GM19397 (cell line): ENCODE measurements around the gene CEP128.
"Not testable (repeated sequence)": the region's sequence is repeated elsewhere in the genome, so short reads cannot be mapped to it uniquely, and the experiment has no call there.

Experiments used
- ATAC-seq: cut with Tn5 transposase; IDR thresholded peaks from one replicate; pipeline ENCODE4 v1.9.1; 2021; ENCODE audit warnings: mild to moderate bottlenecking, moderate library complexity; ENCODE audit not compliant: unreplicated experiment

The CEP128 gene

DNA sequence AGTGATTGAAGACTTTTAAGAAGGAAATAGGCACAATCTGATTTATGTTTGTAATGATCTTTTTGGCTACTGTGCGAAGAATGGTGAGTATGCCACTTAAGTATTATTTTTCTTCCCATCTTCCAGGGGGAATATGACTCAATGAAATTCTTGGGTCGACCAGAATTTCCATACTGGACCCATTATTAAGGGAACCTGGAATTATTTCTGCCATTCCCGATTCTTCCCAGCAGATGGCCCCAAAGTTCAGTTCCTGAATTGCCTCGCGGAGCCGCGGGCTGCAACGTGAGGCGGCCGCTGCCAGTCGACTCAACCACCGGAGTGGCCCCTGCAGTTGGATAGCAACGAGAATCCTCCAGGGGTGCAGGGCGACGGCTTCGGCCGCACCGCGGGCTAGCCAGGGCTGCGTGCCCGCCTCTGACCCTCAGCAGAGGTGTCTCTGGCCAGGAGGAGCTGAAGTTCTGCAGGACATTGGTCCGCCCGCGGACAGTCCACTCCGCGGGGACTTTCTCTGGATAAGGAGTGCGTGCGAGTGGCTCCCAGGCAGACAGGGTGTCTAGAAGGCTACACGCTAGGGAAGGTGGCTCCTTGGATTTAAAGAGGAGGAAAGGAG, 13.3 kb upstream of the CEP128 start:
- ATAC-seq: peak; percentile 34

DNA sequence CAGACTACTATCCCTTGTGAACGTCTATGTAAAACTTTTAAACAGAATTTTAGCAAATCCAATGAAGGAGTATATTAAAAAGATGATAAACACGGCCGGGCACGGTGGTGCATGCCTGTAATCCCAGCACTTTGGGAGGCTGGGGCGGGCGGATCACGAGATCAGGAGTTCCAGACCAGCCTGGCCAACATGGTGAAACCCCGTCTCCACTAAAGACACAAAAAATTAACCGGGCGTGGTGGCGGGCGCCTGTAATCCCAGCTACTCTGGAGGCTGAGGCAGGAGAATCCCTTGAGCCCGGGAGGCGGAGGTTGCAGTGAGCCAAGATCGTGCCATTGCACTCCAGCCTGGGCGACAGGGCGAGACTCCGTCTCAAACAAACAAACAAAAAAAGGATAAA, 11.7 kb upstream of the CEP128 start:
- not testable (repeated sequence) for ATAC-seq

DNA sequence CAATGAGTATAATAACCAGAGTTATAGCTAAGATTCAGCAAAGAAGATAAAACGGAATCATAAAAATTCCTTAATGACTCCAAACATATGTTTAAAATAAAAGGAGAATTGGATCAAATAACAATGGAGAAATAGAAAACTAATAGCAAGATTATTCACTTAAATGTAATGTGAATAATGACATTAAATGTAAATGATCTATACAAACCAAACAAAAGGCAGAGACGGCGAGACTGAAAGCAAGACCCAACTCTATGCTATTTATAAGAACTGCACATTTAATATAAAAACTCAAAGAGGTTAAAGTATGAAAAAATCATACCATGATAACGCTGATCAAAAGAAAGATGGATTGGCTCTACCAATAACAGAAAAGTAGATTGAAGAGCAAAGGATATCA, 10.0 kb upstream of the CEP128 start:
- no peak for ATAC-seq

DNA sequence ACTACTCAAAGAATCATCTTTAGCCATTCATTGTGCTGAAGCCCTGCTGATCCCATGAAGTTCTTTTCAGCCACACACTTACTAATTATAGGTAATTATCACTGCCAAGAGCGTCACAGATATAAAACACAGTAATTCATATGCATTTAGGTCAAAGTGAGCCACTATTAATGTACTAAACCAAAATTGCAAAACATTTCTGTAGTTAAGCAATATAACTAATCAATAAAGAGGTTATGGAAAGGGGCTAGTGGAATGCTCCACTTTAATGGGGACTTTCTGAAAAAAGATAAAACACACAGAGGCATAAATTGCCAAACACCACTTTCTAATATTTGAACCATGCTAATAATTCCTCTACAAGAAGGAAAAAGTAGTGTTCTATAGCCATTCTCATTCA, 6.8 kb upstream of the CEP128 start:
- ATAC-seq: no peak

DNA sequence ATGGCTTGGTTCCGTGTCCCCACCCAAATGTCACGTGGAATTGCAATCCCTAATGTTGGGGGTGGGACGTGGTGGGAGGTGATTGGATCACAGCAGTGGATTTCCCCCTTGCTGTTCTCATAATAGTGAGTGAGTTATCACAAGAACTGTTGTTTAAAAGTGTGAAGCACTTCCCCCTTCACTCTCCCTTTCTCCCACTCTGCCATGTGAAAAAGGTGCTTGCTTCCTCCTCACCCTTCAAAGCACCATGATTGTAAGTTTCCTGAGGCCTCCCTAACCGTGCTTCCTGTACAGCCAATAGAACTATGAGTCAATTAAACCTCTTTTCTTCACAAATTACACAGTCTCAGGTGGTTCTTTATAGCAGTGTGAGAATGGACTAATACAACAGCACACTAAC, 5.3 kb upstream of the CEP128 start:
- no peak for ATAC-seq

DNA sequence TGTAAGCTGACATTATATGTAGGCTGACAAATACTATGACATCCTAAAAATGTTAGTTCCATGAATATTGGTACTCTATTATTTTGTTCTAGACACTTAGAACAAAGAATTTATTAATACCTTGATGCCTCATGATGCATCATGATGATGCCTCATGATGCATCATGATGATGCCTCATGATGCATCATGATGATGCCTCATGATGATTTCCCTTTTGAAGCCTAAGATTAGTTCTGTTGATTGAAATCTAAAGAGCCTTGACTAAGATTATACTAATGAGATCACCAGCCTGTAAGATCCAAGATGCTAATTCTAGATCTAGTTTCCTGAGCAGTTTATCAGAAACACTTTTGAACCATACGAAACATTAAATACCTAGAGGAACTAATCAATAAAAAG, 4.6 kb upstream of the CEP128 start:
- ATAC-seq: no peak

DNA sequence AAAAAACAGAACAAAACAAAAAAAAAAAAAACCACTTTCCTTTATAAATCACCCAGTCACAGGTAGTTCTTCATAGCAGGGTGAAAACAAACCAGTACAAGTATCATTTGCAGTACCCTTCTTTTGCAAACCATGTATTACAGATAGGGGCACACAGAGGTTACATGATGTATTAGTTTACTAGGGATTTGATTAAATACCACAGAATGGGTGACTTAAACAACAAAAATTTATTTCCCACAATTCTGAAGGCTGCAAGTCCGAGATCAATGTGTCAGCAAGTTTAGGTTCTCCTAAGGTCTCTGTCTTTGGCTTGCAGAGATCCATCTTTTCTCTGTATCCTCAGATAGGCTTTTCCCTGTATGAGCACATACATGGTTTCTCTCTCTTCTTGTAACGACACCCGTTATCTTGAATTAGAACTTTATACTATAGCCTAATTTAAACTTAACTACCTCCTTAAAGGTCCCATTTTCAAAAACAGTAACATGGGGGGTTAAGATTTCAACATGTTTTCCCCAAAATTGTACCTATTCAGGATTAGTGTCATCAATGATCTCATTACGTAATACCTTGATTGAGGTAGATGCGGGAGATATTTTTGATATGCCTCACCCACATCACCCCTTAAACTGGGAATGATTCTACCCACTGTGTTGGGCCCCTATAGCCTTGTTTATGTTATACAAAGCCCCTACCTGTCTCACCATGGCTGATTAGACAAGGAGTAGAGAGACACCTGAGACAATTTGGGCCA, 3.5 kb upstream of the CEP128 start:
- no peak for ATAC-seq

DNA sequence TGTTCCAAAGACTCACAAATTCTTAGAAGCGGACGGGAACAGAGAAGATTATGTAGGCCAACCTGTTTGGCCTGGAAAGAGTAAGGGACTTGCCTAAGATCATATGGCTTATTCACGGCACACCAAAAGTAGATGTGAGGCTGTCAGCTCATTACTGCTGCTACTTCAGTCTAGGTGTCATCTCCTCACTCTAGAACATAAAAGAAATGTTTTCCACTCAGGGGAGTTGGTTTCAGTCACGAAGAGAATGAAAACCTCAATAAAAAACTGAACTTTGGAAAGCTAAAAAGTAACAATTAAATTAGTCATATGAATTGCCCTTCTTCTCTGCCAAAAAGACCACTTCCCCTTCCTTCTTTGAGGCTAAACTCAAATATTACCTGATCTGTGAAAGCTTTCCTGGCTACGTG, 658 bp upstream of the CEP128 start:
- peak; percentile 9 for ATAC-seq

DNA sequence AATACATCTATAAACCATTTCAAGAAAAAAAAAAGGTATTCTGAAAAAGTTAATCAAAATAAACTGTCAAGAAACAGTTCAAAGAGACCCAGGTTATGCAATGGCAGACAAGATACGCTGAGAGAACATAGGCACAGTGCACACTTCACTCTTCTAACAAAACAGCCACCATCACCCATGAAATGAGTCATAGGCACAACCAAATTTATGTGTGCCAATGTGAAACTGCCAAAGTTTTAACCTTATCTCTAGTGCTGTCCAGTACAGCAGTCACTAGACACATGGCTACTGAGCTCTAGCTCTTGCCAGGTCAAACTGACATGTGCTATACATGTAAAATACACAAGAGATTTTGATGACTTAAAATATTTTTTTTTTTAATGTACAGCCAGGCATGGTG, 1.4 kb downstream of the CEP128 start:
- ATAC-seq: no peak

DNA sequence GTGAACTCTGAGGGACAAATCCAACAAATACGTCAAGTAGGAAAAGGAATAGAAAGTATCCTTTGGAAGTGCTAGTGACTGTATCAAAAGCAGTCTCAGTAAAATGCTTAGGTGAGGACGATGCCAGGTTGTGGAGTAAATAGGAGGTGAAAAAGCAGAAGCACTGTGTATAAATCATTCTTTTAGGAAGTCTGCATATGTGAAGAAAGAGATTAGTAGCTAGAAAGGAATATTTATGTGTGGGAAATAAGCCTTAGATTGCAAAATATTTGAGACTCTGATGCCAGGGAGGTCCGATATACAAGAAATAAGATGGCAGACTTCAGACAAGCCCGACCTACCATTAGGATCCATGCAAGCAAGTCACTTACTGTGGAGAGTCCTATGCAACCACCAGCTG, 7.9 kb downstream of the CEP128 start:
- no peak for ATAC-seq

DNA sequence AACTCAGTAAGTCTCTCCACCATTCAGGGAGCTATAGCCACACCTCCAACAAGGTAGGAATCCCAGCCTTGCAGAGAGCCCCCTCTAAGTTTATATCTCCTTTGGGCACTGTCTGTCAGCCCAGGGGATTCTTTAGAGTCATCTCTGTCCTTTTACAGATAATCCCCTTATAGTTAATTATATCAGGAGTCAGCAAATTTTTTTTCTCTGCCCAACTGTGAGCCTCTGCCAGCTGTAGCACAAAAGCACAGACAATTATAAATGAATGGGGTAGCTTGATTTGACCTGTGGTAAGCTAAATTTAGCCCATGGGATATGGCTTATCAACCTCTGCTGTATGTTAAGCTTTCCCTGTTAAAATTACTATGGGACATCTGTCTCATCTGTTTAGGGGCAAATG, 8.3 kb downstream of the CEP128 start:
- ATAC-seq: no peak

DNA sequence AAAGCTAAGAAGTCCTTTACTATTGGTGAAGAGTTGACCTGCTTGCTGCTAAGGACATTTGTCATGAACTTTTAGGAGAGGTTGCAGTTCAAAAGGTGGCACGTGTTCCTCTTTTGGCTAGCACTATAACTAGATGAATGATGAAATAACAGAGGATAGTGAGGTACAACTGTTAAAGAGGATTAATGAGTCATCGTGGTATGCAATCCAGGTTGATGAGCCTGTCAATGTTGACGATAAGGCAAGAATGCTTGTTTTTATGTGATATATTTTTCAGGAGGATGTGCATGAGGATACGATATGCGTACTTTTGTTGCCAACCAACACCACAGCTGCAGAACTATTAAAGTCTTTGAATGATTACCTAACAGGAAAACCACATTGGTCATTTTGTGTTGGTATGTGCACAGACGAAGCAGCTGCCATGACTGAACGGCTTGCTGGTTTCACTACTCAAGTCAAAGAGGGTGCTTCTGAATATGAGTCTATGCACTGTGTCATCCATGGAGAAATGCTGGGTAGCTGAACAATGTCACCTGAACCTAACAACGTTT, 10.6 kb downstream of the CEP128 start:
- ATAC-seq: peak; percentile 98

DNA sequence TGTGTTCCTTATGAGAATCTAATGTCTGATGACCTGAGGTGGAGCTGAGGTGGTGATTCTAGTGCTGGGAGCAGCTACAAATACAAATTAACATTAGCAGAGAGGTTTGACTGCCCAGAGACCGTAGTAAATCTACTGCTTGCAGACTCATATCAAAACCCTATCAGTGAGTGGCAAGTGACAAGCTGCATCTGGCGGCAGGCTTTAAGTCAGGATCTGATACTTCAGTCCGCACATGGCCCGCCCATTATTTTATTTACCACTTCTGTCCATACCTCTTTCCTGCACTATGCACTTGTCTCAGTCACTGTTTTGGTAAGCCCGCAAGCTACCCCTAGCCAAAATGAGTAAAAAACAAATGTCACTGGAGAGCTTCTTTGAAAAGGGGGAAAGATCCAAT, 11.4 kb downstream of the CEP128 start:
- no peak for ATAC-seq

DNA sequence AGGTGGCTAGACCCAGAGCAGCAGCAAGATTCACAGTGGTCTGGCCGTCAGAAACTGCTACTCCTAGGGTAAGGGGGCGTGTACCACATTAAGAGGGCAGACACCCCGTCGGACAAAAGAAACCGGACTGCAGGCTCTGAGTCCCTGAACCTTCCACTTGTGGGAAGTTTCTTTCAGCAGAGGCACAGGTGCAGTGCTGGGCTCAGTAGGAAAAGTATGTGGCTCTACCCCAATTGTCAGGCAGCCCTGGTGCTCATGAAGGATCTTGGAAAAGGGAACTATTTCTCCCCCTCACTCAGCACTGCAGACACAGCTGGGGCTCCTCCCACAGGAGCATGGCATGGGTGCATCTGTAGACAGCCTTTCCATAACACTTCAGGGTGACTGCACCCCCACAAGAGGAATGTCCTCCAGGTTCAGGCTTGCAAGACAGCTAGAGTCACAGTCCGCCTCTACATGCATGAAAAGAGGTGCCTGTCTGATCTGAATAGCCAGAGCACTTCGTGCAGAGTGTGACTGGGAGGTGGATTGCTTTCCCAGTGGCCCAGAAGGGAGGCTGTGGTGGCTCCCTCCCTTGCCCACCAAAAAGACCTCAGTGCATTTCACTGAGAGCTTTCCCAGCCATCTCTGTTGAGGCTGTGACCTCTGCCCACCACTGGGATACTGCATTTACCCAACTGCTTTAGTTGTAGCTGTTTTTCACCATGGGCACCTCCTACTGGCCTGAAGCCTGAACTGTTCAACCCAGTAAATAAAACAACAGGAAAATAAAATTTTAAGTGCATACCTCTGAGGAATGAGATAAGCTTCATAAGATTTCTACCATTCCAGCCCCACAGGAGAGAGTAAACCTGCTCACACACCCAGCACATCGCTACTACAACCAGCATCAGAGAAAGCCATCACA, 14.2 kb downstream of the CEP128 start:
- no peak for ATAC-seq

DNA sequence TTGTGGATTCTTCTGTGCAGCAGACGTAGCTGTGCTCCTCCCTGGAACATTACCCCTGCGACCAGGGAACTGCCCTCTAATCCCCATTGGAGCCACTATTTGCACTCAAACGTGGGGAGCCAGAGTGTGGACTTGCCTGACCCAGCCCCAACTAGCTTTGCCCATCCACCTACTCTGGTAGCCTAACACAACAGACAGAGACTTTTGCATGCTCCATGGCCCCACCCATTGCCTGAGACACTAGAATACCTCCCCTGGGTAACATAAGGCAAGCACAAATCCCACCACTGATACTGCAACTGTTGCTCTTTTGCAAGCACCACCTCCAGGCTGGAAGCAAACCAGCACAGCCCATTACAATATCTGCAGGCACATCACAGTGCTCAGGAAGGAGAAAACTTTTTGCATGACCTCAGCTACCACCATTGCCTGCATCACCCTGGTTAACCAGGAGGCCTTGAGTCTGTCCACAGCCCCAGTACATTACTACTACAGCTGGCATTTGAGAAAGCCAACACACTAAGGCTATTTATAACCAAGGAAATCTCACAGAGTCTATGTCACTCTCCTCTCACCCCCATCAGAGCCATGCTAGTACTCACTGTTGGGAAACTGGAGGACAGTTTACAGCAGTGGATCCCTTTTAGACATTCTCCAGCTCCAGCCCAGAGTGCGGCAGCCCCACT, 15.0 kb downstream of the CEP128 start:
- no peak for ATAC-seq

DNA sequence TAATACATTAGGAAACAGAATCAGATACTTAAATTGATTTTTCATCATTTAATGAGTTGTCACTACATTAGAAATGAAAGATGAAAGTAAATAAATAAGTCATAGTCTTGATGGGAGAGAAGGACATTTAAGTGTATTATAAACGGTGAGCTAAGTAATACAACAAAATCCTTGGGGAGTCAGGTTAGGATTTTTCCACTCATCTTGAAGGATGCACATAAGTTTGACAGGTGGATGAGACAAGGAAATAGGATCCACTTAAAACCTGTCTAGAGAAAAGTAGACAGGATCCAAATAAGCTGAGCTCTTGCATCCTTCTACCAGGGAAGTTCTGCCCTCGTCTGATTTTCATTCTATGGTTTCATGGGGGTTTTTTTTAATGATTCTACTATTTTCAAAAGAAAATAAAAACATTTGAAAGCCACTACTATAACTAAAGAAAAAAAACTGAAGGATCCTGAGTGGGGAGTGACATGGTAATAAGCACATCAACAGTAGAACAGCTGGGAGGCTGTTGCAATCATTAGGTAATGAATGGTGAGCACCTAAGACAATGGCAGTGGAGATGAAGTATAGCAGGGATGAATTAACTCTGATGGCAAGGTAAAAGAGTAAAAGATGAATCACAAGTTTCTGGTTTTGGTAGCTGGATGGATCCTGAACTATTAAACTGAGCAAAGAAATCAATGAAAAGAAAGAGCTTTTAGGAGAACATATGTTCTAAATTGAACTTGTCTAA, 17.0 kb downstream of the CEP128 start:
- no peak for ATAC-seq

DNA sequence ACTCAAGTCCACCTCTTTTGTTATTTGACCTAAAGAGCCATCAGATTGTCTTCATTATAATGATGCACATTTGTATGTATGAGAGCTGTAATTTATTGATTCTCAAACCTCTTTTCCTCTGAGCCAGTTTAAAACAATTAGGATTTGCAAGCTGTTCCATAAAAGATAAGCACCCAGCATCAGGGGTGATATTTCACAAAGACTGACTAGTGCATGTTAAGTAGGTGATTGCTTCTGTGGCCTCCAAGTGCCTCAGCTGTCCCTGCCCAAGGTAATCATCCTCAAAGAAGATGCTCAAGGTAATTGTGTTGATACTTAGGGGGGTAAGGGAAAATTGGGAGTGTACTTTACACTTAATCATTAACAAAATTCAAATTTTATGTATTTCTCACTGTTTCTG, 18.2 kb downstream of the CEP128 start:
- no peak for ATAC-seq

DNA sequence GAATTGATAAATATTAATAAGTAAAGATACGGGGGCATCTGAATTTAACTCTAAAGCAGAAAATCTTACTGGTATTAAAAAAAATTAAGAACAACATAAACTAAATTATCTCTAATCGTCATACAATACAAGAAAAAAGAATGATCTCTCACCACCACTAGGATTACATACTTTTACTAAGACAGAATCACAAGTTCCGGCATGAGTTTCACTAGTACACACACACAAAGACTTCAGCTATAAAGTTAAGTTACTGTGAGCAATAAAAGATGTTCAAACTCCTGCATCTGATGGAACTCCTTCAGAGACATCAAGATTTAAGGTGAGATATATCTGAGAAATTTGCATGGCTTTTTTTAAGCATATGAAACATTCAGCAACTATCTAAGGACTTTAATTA, 21.9 kb downstream of the CEP128 start:
- ATAC-seq: no peak

DNA sequence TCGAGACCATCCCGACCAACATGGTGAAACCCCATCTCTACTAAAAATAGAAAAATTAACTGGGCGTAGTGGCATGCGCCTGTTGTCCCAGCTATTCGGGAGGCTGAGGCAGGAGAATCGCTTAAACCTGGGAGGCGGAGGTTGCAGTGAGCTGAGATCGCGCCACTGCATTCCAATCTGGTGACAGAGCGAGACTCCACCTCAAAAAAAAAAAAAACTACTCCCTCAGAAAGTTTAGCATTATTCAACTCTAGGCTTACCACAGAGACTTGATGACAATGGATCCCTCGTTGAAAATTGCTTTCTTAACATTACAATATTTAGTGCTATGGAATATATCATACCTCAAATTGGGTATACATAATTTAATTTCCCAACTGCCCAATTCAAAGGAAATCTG, 29.5 kb downstream of the CEP128 start:
- not testable (repeated sequence) for ATAC-seq

DNA sequence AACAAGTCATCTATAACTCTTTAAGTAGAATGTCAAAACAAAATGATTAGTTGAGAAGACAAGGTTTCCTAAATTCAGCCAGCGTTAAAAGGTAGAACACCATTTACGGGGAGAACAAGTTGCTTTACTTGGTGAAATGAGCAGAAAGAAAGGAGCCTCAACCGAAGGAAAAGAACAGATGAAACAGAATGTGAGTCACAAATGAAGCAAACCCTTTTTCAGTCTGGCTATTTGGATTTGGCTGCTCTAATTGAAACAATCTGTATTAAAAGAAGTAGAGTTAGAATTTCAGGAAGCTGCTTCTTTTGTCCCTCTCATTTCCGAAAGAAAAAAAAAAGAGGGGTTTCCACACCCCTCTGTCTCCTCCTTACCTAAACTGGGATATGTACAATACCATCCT, 34.6 kb downstream of the CEP128 start:
- no peak for ATAC-seq
